Measurements from ENCODE around the gene GPER1. TPM values are rescaled to one million over a fixed set of nuclear protein-coding genes. Genes with fewer than 3 reads are reported as not detected.

The GPER1 gene
- total RNA-seq, 1 experiment from 2014 or later, result not detected

GRCh38 chr7:1111156-1111555 lies 23.2 kb downstream of the GPER1 start:
- H3K27ac Mint-ChIP-seq, result no peak overlapping the region; a peak in 1 of 7 replicates
- H3K9me3 Mint-ChIP-seq, result no peaks in the 10 kb centered on the region
- no peak overlapping the region for H4K91ac ChIP-seq (ENCODE audit: insufficient read length, low read depth, low read length)
- H2BK15ac ChIP-seq (ENCODE audit: low read depth, low read length), result no peak overlapping the region
- no peak overlapping the region for H4K5ac ChIP-seq (ENCODE audit: insufficient read length, low read depth, low read length)
- H2BK12ac ChIP-seq (ENCODE audit: insufficient read length, low read depth, low read length), result no peak overlapping the region
- no peak overlapping the region for H3K9ac ChIP-seq (ENCODE audit: extremely low read depth, insufficient read length, low read length)
- no peak overlapping the region for H2AFZ ChIP-seq (ENCODE audit: low read length)
- TF ChIP-seq, protein P1, sequence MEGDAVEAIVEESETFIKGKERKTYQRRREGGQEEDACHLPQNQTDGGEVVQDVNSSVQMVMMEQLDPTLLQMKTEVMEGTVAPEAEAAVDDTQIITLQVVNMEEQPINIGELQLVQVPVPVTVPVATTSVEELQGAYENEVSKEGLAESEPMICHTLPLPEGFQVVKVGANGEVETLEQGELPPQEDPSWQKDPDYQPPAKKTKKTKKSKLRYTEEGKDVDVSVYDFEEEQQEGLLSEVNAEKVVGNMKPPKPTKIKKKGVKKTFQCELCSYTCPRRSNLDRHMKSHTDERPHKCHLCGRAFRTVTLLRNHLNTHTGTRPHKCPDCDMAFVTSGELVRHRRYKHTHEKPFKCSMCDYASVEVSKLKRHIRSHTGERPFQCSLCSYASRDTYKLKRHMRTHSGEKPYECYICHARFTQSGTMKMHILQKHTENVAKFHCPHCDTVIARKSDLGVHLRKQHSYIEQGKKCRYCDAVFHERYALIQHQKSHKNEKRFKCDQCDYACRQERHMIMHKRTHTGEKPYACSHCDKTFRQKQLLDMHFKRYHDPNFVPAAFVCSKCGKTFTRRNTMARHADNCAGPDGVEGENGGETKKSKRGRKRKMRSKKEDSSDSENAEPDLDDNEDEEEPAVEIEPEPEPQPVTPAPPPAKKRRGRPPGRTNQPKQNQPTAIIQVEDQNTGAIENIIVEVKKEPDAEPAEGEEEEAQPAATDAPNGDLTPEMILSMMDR (conservative IDR thresholded peaks at IDR 0.05), result no peak
- H3K27ac ChIP-seq (ENCODE audit: insufficient read length, low read depth, low read length), result no peak overlapping the region
- DNase-seq, result no peak
- no peak overlapping the region for H2BK20ac ChIP-seq (ENCODE audit: low read depth, low read length, poor library complexity, severe bottlenecking)
- no peaks in the 10 kb centered on the region for H3K4me1 ChIP-seq (ENCODE audit: insufficient read depth, low read length)
- H3K4ac ChIP-seq (ENCODE audit: low read depth, low read length), result no peak overlapping the region
- H2AK5ac ChIP-seq (ENCODE audit: insufficient read length, low read length), result no peak overlapping the region
- no peaks in the 10 kb centered on the region for H3K27me3 ChIP-seq (ENCODE audit: insufficient read depth, low read length)
- H4K8ac ChIP-seq (replicated peaks; ENCODE audit: insufficient read length, low read depth, low read length), result no peak overlapping the region
- no peak overlapping the region for H3K4me3 Mint-ChIP-seq
- no CpG with 5 or more reads among the region's 3 CpGs for WGBS (ENCODE audit: extremely low coverage, insufficient read length, low lambda C conversion rate)
- H3K79me2 ChIP-seq (ENCODE audit: insufficient read depth, low read length), result no peaks in the 10 kb centered on the region; the same call in 1 of the 2 replicates
- no peaks in the 10 kb centered on the region for H3K9me3 ChIP-seq (ENCODE audit: control insufficient read depth, low read depth, low read length)
- H3K14ac ChIP-seq (ENCODE audit: insufficient read depth, low read length), result no peak overlapping the region
- peaks cover 0 to 4% (median 2%) of the 10 kb centered on the region in 3 experiments; a peak in 3 of 7 replicates for H3K36me3 Mint-ChIP-seq (ENCODE audit: insufficient read depth in 1 of 3, low read depth in 3 of 3)
- H3T11ph ChIP-seq (ENCODE audit: low read length), result no peak overlapping the region
- H3K4me2 ChIP-seq (ENCODE audit: insufficient read depth, insufficient read length, low read length), result no peak overlapping the region
- H2BK5ac ChIP-seq (ENCODE audit: insufficient read length, low read length), result no peak overlapping the region
- H3K23ac ChIP-seq (ENCODE audit: insufficient read length, low read depth, low read length), result no peak overlapping the region
- no peaks in the 10 kb centered on the region for H3K27me3 Mint-ChIP-seq (ENCODE audit: low read depth)
- H2BK120ac ChIP-seq (ENCODE audit: low read depth, low read length, poor library complexity, severe bottlenecking), result no peak overlapping the region
- no peaks in the 10 kb centered on the region for H3K4me1 Mint-ChIP-seq
- peaks cover 8% of the 10 kb centered on the region for H3K79me1 ChIP-seq (ENCODE audit: insufficient read depth, low read depth, low read length, poor library complexity, severe bottlenecking)
- no peak overlapping the region for H3K18ac ChIP-seq (ENCODE audit: insufficient read length, low read depth, low read length)
- no peak overlapping the region for H3K56ac ChIP-seq (ENCODE audit: insufficient read length, low read depth, low read length)
- peaks cover 3% of the 10 kb centered on the region for H4K20me1 ChIP-seq (ENCODE audit: control insufficient read depth, insufficient read depth, insufficient read length)
- no peaks in the 10 kb centered on the region for H3K23me2 ChIP-seq (ENCODE audit: insufficient read length, low read depth, low read length, poor library complexity, severe bottlenecking)

All from H9 (cell line).